ENCODE results near the gene SFTPB. TPM values are rescaled to one million over a fixed set of nuclear protein-coding genes. Genes with fewer than 3 reads are reported as not detected.
"Not testable (repeated sequence)": the region's sequence is repeated elsewhere in the genome, so short reads cannot be mapped to it uniquely, and the experiment has no call there.

The SFTPB gene
- polyA plus RNA-seq, 4 donors = 0.09 to 0.57 (median 0.14) TPM; not detected in 1

- DNase-seq (ENCODE audit: low read depth in 4 of 4, low spot score in 3 of 4) = not testable (repeated sequence)
Observed at GRCh38 chr2:85660301-85660700, 7.7 kb downstream of the SFTPB start.

GRCh38 chr2:85659324-85659981 lies 8.5 kb downstream of the SFTPB start:
- DNase-seq (ENCODE audit: low read depth in 4 of 4, low spot score in 3 of 4) = no peak

DNA sequence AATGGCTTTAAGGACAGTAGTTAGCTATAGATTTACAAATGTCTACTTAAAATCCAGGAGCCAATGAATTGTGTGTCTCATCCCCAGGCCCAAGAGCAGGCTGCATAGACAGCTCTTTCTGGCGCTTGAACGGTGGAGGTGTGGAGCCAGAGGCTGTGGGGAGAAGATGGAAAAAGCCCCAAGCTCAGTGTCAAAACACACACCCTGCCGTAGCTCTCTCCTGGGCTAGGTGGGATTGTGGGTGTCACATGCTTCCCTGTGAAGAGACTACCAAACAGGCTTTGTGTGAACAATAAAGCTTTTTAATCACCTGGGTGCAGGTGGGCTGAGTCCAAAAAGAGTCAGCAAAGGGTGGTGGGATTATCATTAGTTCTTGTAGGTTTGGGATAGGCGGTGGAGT lies 10.6 kb downstream of the SFTPB start:
- DNase-seq (ENCODE audit: low read depth in 4 of 4, low spot score in 3 of 4) = not testable (repeated sequence)

DNA sequence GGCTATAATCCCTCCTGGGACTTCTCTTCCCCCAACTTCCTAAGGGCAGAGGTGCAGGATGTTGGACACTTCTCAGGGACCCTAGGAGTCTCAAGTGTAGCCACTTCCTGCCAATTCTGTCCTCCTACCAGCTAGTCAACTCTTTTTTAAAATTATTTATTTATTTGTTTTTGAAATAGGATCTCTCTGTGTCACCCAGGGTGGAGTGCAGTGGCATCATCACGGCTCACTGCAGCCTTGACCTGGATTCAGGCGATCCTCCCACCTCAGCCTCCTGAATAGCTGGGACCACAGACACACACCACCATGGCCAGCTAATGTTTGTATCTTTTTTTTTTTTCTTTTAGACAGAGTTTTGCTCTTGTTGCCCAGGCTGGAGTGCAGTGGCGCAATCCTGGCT lies 11.5 kb downstream of the SFTPB start:
- DNase-seq (ENCODE audit: low read depth in 4 of 4, low spot score in 3 of 4) = no peak

GRCh38 chr2:85655961-85656417 lies 12.0 kb downstream of the SFTPB start:
- no peak for DNase-seq (ENCODE audit: low read depth in 4 of 4, low spot score in 3 of 4)

DNA sequence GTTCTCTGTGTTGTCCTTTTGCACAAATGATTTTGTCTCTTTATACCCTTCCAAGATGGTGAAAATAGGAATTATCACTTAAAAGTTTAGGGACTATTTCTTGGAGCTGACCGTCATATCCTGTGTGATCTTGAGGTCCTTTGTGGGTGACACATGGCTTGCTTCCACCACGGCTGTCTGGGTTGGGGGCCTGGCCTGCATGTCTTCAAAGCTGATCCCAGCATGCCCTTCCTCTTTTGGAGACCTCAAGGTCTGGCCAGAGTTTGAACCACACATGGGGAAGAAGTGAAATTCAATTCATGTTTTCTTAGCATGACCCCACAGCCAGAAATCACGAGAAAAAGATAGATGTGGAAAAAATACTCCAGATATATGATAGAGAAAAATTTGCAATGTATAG lies 14.0 kb downstream of the SFTPB start:
- DNase-seq (ENCODE audit: low read depth in 4 of 4, low spot score in 3 of 4) = no peak

GRCh38 chr2:85652056-85652455 lies 15.9 kb downstream of the SFTPB start:
- no peak for DNase-seq (ENCODE audit: low read depth in 4 of 4, low spot score in 3 of 4)

- no peak for DNase-seq (ENCODE audit: low read depth in 4 of 4, low spot score in 3 of 4)
Observed at GRCh38 chr2:85651097-85651496, 16.9 kb downstream of the SFTPB start.

- DNase-seq (ENCODE audit: low read depth in 4 of 4, low spot score in 3 of 4) = no peak
Observed at GRCh38 chr2:85650456-85650855, 17.5 kb downstream of the SFTPB start.

DNA sequence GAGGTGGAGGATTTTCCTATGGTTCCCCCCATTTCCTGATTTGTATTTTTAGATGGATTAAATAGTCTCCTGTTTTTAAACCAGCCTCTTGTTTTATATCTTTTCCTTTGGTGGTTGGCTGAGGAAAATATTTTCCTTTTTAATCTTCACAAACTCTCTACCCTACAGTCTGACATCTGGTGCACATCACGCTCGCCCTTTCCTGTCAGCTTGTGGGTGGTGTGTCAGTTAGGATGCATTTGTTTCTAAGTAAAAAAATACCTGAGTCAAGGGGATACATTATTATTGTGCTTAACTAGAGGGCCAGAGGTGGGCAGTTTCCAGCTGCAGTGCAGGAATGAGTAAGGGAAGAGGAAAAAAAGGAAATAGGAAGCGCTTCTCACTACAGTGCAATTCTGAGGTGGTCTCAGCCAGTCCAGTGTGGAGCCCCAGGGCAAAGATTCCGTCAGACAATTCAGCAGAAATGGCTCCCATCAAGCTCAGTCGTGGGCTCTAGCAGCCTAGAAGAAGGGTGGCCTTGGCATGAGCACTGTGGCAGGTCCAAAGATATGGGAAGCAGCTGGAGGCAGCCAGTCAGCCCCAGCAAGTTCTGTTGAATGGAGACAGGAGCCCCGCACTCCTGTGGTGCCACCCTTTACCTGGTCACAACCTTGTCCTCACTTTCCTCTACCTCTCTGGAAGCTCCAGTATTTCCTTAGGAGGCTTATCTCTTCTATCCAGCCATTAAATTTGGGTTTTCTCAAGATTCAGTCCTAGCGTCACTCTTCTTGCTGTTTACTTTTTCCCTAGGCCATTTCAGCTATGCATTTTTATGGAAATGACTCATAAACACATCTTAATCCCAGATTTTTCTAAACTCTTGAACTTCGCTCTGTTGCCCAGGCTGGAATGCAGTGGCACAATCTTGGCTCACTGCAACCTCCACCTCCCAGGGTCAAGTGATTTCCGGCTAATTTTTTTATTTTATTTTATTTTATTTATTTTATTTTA lies 18.5 kb downstream of the SFTPB start:
- DNase-seq (ENCODE audit: low read depth in 4 of 4, low spot score in 3 of 4) = no peak

GRCh38 chr2:85648619-85649018 lies 19.4 kb downstream of the SFTPB start:
- no peak for DNase-seq (ENCODE audit: low read depth in 4 of 4, low spot score in 3 of 4)

GRCh38 chr2:85647823-85648526 lies 20.0 kb downstream of the SFTPB start:
- DNase-seq (ENCODE audit: low read depth in 4 of 4, low spot score in 3 of 4) = no peak

DNA sequence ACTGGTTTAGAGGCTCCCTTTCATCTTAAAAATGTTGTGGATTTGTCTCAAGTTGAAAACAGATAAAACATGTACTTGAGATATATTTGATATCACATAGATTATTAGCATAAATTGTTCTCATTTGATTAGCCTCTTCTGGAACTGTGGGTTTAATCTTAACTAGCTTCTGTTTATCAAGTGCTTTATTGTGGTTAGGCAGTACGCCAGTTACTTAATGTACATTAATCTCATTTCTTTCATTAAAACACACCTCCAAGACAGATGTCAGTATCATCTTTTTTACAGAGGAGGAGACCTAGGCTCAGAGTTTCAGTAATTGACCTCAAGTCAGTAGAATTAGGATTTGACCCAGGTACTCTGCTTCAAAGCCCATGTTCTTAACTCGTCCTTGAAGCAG lies 21.8 kb downstream of the SFTPB start:
- DNase-seq (ENCODE audit: low read depth in 4 of 4, low spot score in 3 of 4) = no peak

DNA sequence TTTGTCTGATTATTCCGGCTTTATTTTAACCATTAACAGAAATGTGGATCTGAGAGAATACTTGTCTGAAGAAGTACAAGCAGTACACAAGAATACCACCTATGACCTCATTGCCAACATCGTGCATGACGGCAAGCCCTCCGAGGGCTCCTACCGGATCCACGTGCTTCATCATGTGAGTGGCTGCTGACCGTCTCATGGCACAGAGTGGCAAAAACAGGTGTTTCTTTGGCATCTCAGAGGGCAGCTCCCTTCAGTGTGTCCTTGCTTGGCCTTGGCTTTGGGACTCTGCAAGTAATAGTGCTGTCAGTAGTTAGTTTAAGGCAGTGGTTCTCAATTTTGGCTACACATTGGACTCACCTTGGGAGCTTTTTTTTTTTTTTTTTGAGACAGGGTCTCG lies 23.1 kb downstream of the SFTPB start:
- DNase-seq (ENCODE audit: low read depth in 4 of 4, low spot score in 3 of 4) = no peak

GRCh38 chr2:85642725-85643124 lies 25.3 kb downstream of the SFTPB start:
- no peak for DNase-seq (ENCODE audit: low read depth in 4 of 4, low spot score in 3 of 4)

GRCh38 chr2:85635636-85636035 lies 32.4 kb downstream of the SFTPB start:
- no peak for DNase-seq (ENCODE audit: low read depth in 4 of 4, low spot score in 3 of 4)

DNA sequence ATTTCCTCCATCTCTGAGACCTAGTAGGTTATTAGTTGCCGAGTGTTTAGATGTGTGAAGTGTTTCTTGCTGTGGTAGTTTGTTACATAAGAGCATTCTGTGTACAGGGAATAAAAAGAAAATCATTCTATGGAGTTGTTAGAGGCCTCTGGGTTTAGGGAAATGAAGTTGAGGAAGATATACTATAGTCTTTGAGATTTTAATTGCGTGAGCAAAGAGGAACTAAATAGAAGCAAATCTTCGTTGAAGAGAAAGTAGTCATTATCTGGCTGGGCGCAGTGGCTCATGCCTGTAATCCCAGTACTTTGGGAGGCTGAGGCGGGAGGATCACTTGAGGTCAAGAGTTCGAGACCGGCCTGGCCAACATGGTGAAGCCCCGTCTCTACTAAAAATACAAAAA lies 33.0 kb downstream of the SFTPB start:
- DNase-seq (ENCODE audit: low read depth in 4 of 4, low spot score in 3 of 4) = no peak

DNA sequence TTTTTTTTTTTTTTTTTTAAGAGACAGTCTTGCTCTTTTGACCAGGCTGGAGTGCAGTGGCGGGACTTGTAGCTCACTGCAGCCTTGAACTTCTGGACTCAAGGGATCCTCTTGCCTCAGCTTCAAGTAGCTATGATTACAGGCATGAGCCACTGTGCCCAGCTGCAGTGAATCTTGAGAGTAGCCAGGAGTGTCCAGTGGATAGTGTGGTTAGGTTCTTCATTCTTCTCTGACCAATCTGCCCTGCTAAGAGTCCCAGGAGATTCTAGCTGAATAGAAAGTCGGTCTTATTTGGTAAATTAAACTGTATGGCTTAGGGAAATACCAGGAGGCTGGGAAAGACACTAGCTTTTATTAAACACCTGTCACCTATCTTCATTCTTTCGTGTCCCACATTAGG lies 36.7 kb downstream of the SFTPB start:
- DNase-seq (ENCODE audit: low read depth in 4 of 4, low spot score in 3 of 4) = no peak

GRCh38 chr2:85628658-85629057 lies 39.3 kb downstream of the SFTPB start:
- DNase-seq (ENCODE audit: low read depth in 4 of 4, low spot score in 3 of 4) = no peak

DNA sequence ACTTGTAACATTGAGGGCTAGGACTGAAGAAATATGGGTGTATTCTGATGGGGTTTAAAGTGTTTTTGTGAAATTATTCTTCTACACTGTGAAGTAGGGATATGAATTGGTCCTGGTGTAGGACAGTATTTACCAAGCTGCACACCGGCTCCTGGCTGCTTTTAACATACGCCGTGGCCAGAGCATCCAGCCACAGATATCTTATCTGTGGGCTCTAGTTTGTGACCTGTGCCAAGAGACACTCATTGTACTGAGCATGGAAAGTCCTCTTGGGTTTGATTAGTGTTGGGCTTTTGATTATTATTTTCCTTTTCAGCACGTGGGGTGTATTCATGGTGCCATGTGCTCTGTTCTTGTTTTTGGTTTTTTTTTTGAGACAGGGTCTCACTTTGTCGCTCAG lies 44.0 kb downstream of the SFTPB start:
- DNase-seq (ENCODE audit: low read depth in 4 of 4, low spot score in 3 of 4) = no peak

DNA sequence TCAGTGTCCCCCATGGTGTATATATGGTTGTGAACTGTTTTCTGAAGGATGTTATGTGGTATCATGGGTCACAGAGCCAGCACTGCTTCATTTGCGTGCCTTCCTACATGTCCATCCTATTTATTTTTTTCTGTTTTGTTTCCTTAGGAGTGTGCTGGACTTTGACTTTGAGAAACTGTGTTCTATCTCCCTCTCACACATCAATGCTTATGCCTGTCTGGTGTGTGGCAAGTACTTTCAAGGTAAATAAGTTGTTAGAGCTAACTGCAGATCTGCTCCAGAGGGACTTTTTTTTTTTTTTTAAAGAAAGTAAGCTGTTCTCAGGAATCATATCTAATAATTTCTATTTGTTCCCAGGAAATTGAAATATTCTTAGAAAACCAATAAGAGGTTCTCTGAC lies 46.7 kb downstream of the SFTPB start:
- no peak for DNase-seq (ENCODE audit: low read depth in 4 of 4, low spot score in 3 of 4)

Measured in right renal pelvis (tissue), 4 donors.